HFFc6 (cell line): ENCODE measurements around the gene CYTH2. TPM values are rescaled to one million over a fixed set of nuclear protein-coding genes. Genes with fewer than 3 reads are reported as not detected.

Experiments used
- DNase-seq: peaks from one replicate; pipeline ENCODE4 v3.0.0-alpha.2; 2018
- H3K27ac Mint-ChIP-seq: 2 replicates; pipeline ENCODE4 v1.8.0; 2020; ENCODE audit warnings: mild to moderate bottlenecking, mixed read lengths
- H3K27me3 Mint-ChIP-seq: 2 replicates; pipeline ENCODE4 v1.8.0; 2021; ENCODE audit warnings: mild to moderate bottlenecking, moderate library complexity, mixed read lengths; ENCODE audit not compliant: insufficient read depth
- H3K36me3 Mint-ChIP-seq: 2 replicates; pipeline ENCODE4 v1.8.0; 2021; ENCODE audit warnings: low read depth, mixed read lengths
- H3K4me1 Mint-ChIP-seq: 2 replicates; pipeline ENCODE4 v1.8.0; 2020; ENCODE audit warnings: low read depth, mixed read lengths
- H3K4me3 Mint-ChIP-seq: 2 replicates; pipeline ENCODE4 v1.8.0; 2020; ENCODE audit warnings: mild to moderate bottlenecking, moderate library complexity, mixed read lengths
- H3K9me3 Mint-ChIP-seq: 2 replicates; pipeline ENCODE4 v1.8.0; 2020; ENCODE audit warnings: mild to moderate bottlenecking, mixed read lengths
- CTCF ChIP-seq: fragments of 200-600 bp; sonication (generic); IDR thresholded peaks from 2 replicates; pipeline ENCODE4 v1.5.0; 2021; ENCODE audit warnings: antibody characterized with exemption, mild to moderate bottlenecking
- total RNA-seq, 6 experiments: library from RNA; stranded (reverse); fragmentation: NEBNext Ultra II Directional; extraction: Animal tissue kit (Norgen Biotek cat#: 25700); gene quantifications; 2 replicates in 1 of 6; 3 replicates in 5 of 6; pipeline ENCODE4 v1.2.3, GENCODE V29; 2021

Gene CYTH2
- total RNA-seq, 6 experiments from 2014 or later: 46.2 to 49.5 (median 47.1) TPM

GRCh38 chr19:48454150-48454730 is 14.9 kb upstream of the CYTH2 start:
- Mint-ChIP-seq H3K4me1 (no peaks in the 10 kb centered on the region), H3K4me3 (no peak overlapping the region), H3K27ac (no peak overlapping the region), H3K9me3 (no peaks in the 10 kb centered on the region), H3K36me3 (peaks cover 7% of the 10 kb centered on the region; the same call in 1 of the 2 replicates), H3K27me3 (no peaks in the 10 kb centered on the region; the same call in none of the 2 replicates)
- DNase-seq: no peak
- no peak for TF ChIP-seq CTCF

GRCh38 chr19:48455171-48455907 is 13.8 kb upstream of the CYTH2 start, which contains the start of gene KCNJ14:
Gene KCNJ14, plus strand, starts transcription at chr19:48455574. Its CDS starts 6,151 bp downstream, at chr19:48461725.
- Mint-ChIP-seq H3K9me3 (no peaks in the 10 kb centered on the region), H3K36me3 (peaks cover 7% of the 10 kb centered on the region; the same call in 1 of the 2 replicates), H3K27me3 (no peaks in the 10 kb centered on the region; the same call in 1 of the 2 replicates), H3K4me3 (no peak within 1 kb of the TSS), H3K27ac (no peak within 1 kb of the TSS), H3K4me1 (no peaks in the 10 kb centered on the region)
- no peak for DNase-seq
- TF ChIP-seq CTCF: no peak

- H3K4me1 Mint-ChIP-seq: no peaks in the 10 kb centered on the region
- peaks cover 7% of the 10 kb centered on the region; the same call in 1 of the 2 replicates for H3K36me3 Mint-ChIP-seq
- H3K27me3 Mint-ChIP-seq: no peaks in the 10 kb centered on the region; the same call in 1 of the 2 replicates
- no peak for DNase-seq
- H3K4me3 Mint-ChIP-seq: no peak overlapping the region
- TF ChIP-seq CTCF: no peak
- H3K9me3 Mint-ChIP-seq: no peaks in the 10 kb centered on the region
- no peak overlapping the region for H3K27ac Mint-ChIP-seq
These were observed 13.1 kb upstream of the CYTH2 start for GRCh38 chr19:48455908-48456562.

- Mint-ChIP-seq H3K9me3 (no peaks in the 10 kb centered on the region), H3K36me3 (peaks cover 7% of the 10 kb centered on the region; the same call in 1 of the 2 replicates), H3K27me3 (no peaks in the 10 kb centered on the region; the same call in 1 of the 2 replicates), H3K27ac (no peak overlapping the region), H3K4me3 (no peak overlapping the region), H3K4me1 (no peaks in the 10 kb centered on the region)
- TF ChIP-seq CTCF: no peak
- no peak for DNase-seq
These were observed 12.3 kb upstream of the CYTH2 start for GRCh38 chr19:48456864-48457263.

- TF ChIP-seq CTCF: no peak
- Mint-ChIP-seq H3K9me3 (no peaks in the 10 kb centered on the region), H3K27ac (no peak overlapping the region), H3K36me3 (0 out of 2 replicates have a peak, but pooled peaks cover 4% of the 10 kb centered on the region), H3K27me3 (no peaks in the 10 kb centered on the region), H3K4me1 (no peaks in the 10 kb centered on the region), H3K4me3 (no peak overlapping the region)
- DNase-seq: no peak
These were observed 11.2 kb upstream of the CYTH2 start for GRCh38 chr19:48458016-48458415.
